NCI-H2107 (cell line): Measurements from ENCODE around the gene ADAMTSL1.

Experiments
- DNase-seq: peaks from one replicate; lab custom pipeline; 2025; lab: John Stamatoyannopoulos, UW

The ADAMTSL1 gene

DNA sequence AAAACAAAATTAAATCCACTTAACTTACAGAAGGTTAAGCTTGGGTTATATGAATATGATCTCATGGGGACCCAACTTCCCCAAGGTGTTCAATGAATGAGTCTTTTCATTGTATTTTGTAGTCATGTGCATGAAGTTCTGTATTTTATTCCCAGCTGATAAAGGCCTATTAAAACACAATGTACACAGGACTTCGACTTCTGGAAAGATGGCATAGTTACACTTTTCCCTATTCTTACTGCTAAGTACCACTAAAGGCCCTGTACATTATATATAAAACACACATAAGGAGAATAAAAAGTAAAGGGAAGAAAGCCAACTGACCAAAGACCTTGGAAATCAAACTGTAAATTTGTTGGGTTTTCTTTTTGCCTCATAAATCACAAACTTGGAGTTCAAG lies 336.6 kb downstream of the ADAMTSL1 start:
- DNase-seq = no peak

DNA sequence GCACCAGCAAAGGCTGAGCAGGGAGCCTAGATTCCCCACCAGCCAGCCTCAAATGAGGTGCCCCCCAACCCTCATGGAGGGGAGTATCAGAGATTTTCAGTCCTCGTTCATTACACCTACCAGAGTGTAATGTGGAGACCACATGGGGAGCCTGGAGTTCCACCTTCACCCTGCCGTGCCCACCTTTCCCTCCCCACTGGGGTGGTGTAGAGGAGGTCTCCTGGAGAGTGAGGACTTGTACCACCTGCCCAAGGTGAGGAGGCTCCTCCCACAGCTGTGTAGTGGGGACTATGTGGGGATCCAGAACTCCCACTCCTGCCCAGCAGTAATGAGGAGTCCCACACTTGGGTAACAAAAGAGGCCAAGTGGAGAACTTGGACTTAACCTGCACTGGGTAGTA lies 337.2 kb downstream of the ADAMTSL1 start:
- DNase-seq = no peak

DNA sequence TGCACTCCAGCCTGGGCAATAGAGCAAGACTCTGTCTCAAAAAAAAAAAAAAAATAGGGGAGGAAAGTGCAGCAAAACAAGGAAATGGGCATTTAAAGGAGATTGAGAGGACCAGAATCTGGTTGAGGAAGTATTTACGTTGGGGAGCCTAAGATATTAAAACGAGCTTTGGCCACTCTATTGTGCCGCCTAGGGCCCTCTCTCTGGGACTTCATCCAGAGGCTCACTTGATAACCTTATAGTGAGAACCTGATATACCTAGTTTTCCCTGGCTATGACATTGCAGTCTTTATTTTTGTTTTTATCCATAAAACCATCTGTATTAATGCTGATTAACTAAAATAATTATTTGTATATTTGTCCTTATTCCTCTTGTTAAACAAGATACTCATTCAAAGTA lies 345.5 kb downstream of the ADAMTSL1 start:
- no peak for DNase-seq

DNA sequence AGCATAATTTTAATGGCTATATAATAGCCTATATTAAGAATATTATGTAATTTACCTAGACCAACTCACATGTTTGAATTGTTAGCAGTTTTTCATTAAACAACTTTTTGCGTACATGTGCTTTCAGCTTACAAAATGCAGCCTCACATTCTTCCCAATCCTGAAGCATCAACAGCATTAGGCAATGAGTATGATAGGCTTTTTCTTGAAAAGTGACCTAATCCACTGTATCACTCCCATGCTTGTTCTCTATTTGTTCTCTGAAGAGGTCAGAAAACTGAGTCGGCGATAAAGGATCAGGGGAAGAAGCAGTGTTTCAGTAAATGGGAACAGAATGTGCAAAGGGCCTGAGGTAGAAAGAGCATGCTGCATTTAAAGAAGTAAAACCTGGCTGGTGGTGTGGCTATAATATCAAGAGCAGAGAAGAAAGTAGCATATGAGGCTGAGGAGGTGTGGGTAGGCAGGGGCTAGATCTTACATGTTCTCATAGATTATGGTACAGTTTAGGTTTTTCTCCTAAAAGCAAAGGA lies 346.7 kb downstream of the ADAMTSL1 start:
- DNase-seq = no peak

DNA sequence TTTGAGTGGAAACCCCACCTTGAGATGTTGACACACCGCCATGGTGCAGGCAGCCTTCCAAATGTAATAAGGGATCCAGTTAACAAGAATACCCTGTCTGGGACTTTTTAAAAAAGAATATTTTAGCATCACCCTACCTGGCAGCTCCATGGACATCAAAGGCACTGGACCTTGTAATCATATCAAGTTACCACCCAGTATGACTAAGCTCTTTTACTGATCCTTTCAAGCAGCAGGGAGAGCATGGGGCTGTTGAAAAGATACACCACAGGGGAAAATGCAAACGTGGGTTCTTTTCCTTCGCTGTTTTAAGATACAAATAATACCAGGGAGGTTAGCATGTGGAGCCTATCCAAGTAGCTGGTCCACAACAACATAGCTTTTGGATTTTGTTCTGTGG lies 347.8 kb downstream of the ADAMTSL1 start:
- DNase-seq = no peak

DNA sequence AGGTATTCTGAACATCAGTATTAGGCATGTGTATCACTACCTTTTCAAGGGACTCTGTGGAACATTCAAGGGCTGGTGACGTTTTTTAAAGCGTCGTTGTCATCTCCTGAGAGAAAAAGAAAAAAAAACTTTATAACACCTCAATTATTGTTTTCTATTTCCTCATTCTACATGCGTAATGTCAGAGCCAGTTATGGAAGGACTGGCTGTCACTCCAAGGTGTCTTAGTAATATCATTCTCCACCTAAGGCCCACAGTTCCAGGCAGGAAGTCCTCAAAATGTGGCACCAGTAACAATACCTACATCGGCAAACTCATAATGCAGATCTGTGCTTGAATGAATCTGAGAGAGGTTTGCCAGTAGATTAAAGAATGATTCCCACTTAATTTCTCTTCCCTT lies 348.9 kb downstream of the ADAMTSL1 start:
- no peak for DNase-seq

DNA sequence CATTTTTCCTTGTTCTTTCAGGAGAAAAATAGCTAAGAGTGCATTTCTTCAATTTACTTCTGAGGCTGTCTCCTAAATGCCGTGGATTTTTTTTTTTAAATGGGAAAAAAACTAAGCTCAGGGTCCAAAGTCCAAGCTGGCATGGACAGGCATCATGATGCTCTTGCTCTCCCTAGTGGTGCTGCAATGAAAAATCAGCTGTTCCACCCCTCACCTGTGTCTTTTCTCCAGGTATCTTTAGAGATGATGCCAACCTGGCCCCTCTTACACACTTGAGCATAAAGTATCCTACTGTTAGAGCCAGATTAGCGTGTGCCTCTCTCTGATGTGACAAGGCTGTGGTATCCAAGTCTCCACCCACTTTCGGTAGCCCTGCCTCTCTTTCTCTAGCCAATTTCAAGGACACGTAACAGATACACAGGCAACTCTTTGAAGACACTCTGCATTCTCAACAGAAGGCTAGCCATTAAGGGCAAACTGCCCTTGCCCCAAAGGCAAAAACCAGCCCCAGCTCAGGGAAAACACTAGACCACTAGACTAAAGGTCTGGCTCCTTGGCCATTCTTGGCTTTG lies 350.2 kb downstream of the ADAMTSL1 start:
- DNase-seq = no peak

DNA sequence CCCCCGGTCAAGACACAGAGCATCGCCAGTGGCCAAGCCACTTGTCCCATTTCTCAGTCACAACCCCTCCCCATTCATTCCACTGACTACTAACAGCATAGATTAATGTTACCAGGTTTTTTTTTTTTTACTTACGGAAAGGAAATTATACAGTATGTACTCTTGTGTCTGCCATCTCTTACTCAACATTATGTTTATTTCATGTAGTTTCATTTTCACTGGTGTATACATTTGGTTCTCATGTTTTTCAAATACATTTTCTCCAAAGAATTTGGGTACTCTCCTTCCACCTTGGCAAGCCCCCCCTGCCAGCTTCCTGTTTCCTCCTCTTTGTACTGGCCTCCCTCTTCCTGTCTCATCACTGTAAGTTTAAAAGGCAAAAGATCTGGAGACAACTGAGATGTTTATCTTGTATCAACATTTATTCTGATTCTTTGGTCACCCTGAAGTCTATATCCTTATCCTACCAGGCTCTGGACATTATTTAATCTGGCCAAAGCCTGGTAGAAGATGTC lies 351.8 kb downstream of the ADAMTSL1 start:
- DNase-seq = no peak

DNA sequence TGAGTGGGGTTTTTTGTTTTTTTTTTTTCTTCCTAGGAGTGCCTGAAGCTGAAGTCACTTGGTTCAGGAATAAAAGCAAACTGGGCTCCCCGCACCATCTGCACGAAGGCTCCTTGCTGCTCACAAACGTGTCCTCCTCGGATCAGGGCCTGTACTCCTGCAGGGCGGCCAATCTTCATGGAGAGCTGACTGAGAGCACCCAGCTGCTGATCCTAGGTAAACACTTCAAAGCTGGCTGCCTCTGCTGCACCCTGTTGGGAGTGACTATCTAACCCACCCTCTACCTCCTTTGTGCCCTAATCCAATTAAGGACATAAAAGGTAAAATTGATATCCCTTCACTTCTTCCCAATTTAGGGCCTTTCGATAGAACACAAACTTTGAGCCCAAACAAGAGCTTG lies 352.3 kb downstream of the ADAMTSL1 start:
- DNase-seq = no peak

DNA sequence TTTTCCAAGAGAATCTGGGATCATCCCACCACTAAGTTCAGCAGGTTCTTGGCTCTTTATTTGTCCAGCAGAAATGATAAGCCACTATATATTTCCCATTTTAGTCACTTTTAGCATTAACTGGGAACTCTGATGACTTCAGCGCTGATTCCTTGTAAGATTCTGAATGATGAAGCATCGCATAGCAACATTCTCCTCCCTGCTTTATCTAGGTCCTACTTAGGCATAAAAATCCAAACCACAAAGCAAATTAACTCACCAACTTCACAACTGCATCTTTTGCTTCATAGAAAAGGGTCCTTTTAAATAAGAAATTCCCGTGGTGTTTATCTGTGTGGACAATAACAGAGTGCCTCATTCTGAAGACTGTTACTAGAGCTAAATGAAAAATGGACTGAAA lies 355.1 kb downstream of the ADAMTSL1 start:
- no peak for DNase-seq

DNA sequence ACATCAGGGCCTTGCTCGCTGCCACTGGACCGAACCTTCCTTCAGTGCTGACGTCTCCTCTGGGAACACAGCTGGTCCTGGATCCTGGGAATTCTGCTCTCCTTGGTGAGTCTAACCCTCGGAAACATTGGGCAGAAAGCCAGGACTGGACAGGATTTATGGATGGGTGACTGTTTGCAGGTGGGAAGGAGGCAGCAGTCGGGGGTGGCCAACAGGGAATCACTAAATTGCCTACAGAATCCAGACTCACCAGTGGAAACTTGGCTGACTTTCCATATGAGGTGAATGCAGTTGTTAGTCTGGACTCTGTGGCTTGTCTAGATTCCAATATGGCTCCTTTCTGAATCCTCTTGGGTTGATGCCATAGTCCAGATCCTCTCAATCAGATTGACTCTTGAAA lies 355.9 kb downstream of the ADAMTSL1 start:
- no peak for DNase-seq

DNA sequence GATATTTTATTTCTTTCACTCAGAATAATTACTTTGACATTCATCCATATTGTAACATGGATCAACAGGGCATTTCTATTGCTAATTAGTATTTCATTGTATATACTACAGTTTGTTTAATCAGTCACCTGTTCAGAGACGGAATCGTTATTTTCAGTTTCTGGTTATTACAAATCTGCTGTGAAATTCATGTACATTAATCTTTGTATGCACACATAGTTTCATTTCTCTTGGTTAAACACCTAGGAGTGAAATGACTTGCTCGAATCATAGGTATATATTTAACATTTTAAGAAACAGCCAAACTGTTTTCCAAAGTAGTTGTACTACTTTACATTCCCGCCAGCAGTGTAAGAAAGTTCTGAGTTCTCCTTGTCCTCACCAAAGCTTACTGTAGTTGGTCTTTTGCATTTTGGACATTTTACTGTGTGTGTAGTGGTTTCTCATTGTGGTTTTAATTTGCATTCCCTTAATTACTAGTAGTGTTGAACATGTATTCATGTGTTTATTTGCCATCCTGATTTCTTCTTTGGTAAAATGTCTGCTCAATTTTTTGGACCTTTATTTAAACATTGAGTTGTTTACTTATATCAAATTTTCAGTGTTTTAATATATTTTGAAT lies 360.9 kb downstream of the ADAMTSL1 start:
- DNase-seq = no peak

DNA sequence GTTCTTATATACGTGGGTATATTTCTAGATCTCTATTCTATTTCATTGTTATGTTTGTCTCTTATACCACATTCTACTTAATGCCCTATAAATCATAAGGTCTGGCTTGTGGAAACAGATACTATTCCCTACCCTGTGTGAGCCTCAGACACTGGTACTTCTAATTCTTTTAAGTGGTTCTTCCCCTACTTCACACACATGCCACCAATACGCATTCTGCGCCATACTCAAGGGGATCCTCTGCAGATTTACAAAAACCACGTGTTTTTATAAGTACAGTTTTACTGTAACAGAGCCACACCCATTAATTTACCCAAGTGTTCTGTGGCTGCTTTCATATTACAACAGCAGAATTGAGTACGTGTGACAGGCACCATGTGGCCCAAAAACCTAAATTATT lies 363.4 kb downstream of the ADAMTSL1 start:
- no peak for DNase-seq

DNA sequence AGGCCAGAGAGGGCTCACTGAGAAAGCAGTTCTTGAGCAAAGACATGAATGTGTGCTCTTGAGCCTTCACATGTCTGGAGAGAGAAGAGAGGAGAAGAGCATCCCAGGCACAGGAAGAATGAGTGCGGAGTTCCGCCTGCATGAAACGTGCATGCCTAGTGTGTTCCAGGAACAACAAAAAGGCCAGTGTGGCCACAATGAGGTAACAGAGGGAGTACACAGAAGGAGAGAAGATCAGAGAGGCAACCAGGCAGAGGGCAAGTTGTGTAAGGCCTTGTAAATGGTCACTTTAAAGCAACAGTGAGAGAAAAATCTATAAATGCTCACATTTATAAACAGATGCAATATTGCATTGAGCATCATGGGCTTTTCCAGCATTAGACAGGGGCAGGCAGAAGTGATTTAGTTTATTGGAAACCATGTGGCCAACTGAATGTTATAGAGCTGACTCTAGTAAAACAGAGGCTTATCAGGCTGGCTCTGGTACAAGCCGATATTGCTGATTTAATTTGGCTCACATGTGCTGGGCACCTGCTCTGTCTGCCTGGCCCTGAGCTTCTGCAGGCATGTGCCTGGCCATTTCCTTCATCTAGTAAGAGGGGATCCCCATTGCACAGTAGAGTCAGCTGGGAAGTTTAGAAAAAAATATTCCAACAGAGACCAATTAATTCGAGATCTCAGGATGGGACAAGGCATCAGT lies 373.8 kb downstream of the ADAMTSL1 start:
- DNase-seq = no peak

DNA sequence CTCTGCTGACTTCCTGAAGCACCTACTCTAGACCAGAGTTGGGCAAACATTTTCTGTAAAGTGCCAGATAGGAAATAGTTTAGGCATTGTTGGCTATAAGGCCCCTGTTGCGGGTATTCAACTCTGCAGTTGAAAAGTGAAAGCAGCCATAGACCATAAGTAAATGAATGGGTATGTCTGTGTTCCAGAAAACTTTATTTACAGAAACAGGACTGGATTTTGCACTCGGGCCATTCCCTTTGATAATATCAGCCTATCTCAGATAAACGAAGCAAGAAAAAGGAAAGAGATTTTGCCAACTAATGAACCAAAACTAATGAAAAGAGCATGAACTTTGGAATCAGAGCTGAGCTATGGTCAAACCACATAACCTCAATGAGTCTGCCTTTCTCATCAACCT lies 374.7 kb downstream of the ADAMTSL1 start:
- DNase-seq = no peak

DNA sequence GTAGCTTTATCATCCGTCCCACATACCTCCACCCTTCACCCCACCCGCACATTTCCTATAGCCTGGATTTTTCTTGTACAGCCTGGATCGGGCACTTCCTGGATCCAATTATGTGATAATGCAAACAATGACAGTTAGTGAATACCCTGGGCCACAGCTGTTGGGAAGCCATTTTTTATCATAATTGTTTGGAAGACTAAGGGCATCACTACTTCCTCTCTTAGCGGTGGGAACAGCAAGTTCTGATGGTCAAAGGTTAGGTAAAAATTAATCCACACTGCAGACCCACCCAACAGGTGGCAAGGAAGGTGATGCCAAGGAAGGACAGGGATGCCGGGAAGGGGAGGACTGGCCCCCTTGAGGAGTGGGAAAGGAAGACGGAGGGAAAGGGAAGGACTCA lies 375.3 kb downstream of the ADAMTSL1 start:
- no peak for DNase-seq

DNA sequence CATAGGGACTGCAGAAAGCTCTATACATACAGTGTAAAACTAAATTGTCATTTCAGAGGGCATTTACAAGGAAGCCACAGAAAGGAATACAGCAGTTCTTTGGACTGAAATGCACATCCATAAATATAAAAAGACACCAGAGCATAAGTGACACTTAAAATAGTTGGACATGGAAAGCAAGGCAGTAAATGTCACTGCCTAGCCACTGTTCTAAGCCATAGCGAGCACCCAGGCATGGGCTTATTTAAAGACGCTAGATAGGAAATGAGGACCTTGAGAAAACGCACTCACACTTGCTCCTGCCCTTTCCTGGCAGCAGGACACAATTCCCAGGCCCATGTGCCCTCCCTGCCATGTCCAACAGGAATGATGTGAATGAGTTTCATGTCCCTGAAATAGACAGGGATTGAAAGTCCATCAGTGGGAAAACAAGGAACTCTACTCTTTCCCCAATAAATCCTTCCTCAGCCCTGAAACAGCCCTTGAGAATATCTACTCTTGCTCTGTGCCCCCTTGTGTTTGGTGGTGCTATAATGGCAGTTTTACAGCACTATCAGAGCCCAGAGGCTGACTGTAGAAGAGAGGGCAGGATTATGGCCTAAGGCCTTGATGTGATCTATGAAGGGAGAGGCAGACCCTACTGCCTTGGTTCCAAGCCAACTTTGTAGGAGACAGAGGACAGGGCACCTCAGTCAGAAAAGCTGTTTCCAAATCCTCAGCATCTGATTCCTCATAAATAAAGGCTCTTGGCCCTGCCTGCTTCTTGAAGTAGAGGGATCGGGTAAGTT lies 376.1 kb downstream of the ADAMTSL1 start:
- no peak for DNase-seq

DNA sequence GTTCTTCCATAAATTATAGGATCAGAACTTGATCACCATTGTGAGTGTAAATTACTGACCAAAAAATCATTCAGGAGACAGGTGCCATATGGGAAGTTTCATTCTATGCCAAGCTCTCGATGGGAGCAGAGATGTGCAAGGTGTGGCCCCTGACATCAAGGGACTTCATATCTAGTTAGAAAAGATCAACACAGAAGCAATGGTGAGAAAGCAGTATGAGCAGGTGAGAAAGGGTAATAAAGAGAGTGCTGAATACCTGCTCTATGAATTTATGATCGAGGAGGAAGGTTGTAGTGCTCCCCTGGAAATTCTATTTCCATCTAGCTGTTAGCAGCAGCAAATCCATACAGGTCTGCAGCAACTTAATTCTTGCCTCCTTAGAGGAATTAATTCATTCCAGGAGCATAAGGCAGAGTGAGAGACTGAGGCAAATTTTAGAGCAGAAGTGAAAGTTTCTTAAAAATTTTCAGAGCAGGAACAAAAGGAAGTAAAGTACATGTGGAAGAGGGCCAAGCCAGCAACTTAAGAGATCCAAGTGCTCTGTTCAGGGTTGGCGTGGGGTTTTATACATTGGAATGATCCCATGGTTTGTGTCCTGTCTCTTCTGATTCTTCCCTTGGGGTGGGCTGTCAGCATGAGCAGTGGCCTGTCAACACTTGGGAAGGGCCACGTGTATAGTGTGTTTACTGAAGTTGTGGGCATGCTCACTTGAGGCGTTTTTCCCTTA lies 377.3 kb downstream of the ADAMTSL1 start:
- no peak for DNase-seq

DNA sequence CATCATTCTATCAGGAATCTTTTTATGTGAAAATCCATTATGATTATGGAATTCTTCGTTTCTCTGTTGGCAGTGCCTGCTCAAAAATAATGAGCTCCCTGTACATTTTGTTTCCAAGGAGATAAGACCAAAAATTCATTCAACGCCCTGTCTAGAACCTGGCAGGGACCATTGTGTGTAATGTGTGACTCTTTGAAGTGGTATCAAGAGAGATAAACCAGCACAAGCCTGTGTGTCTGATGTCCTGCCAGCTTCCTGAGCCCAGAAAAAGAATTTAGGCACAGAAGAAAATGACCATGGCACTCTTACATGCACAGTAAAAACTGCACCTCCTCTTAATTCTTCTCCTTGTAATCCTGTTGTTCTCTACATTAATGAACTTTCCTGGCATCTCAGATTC lies 381.7 kb downstream of the ADAMTSL1 start:
- no peak for DNase-seq

DNA sequence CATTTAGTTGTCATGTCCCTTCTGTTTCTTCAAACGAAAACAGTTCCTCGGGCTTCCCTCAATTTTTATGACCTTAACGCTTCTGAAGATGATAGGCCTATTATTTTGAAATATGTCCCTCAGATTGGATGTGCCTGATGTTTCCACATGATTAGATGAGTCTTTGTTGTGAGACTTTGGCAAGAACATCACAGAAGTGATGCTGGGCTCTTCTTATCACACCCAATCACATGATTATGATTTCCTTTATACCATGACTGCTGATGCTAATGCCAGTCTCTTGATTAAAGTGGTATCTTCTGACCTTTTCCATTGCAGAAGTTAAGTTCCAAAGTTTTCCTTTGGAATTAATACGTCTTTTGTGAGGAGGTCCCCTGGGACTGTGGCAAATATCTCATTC lies 383.4 kb downstream of the ADAMTSL1 start:
- no peak for DNase-seq

DNA sequence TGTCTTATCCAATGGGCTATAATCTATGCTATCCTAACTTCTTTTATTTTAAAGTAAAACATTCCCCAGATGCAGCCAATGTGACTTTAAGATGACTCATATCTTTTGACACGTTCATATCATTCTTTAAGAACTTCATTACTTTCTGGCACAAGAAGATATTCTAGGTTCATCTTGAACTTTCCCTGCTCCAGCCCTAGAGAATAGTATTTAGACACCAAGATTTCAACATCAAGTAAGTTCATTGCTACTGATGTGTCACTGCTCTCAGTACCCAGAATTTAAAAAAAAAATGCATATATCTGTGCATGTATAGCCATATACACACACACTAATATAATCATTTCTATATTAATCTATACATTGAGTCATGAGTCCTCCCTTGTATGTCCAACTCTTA lies 383.8 kb downstream of the ADAMTSL1 start:
- no peak for DNase-seq
